GM18951 (cell line): ENCODE data around the gene CREB5.

Experiments
- POLR2A ChIP-seq: IDR thresholded peaks from 4 replicates; pipeline ENCODE4 v1.6.1; 2011; ENCODE audit warnings: mild to moderate bottlenecking; ENCODE audit not compliant: insufficient read length, insufficient read depth; ENCODE audit errors: extremely low read depth
- in situ Hi-C: fragments of 300-500 bp; cut with MboI; formaldehyde crosslinking; loops from one replicate; pipeline ENCODE4 v1.12.0; 2022; ENCODE audit warnings: low sequenced_read_pairs, mixed read lengths, inconsistent platforms; ENCODE audit not compliant: unreplicated experiment

The CREB5 gene

DNA sequence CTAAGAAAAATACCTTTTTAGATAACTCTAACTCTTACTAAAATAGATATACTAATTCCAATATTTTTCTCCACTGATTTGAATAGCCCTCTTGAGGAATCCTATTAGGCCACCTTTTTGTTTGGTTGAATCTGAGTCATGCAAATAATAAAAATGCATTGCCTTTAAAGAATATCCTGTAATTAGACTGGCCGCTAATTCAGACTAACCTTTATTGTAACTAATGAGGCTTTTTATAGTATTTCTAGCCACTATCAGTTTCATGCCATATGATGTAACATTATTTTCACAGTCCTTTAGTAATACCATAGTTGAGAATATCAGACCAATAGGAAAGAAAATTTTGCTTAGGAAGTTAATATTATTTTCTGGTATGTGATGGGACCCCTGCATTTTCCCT is 90.1 kb downstream of the CREB5 start:
- TF ChIP-seq POLR2A: no peak
- in situ Hi-C loops: no loop called here

- in situ Hi-C loops: no loop called here
- no peak for TF ChIP-seq POLR2A
These were observed 91.1 kb downstream of the CREB5 start for GRCh38 chr7:28503396-28503795.

- in situ Hi-C loops: no loop called here
- no peak for TF ChIP-seq POLR2A
These were observed 92.7 kb downstream of the CREB5 start for GRCh38 chr7:28505014-28505413.

- TF ChIP-seq POLR2A: no peak
- in situ Hi-C loops: no loop called here
These were observed 93.5 kb downstream of the CREB5 start for GRCh38 chr7:28505867-28506266.

- in situ Hi-C loops: no loop called here
- no peak for TF ChIP-seq POLR2A
These were observed 95.4 kb downstream of the CREB5 start for GRCh38 chr7:28507525-28508282.

- in situ Hi-C loops: no loop called here
- no peak for TF ChIP-seq POLR2A
These were observed 97.1 kb downstream of the CREB5 start for GRCh38 chr7:28509251-28510025.

DNA sequence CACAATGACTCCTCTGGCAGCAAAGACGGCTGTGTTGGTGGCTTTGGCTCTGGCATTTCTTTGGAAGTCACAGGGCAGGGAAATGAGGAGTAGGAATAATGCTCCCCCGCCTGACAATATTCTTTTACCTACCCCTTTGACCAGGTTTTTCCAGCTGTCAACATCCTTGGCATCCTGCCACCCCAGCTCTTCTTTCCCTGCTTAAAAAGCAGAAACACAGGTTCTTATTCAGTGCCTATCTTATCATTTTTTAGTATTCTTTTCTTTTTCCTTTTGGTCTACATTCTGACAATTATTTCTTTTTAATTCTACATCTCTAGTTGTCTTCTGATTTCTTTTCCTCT is 97.7 kb downstream of the CREB5 start:
- TF ChIP-seq POLR2A: no peak

DNA sequence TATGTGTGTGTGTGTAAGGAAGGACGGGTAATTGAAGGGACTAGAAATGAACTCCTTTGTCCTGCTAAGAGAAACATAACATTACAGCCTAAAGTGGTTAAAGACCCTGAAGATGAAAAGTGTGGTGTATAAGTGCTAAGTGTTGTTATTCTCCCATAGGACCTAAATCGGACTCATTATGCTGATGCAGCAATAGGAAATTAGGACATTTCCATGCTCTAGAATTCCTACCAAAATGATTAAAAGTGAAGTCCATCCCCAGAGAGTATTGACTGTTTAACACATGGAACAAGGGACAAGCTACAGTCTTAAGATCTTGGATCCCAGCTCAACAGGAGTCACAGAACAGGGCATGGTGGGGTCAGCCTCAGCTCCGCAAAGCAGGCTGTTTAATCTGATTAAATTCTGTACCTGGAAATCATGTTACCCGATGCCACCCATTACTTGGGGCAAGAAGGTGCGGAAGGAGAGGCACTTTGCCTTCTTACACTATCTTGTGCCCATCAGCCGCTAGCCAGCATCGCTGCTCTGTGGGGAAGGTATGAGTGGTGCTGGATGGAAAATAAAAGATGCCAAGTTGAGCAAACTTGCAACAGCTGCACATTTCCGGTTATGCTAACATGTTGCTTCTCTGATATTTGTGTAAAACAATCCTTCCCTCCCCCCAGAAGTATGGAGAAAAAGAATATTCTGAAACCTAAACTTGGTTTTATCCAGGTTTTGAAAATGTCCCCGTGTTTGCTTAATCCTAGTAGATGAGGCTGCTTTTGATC is 100.5 kb downstream of the CREB5 start:
- in situ Hi-C loops: no loop called here
- no peak for TF ChIP-seq POLR2A

More for the DNA sequence above, 97.7 kb downstream of the CREB5 start:
- in situ Hi-C loops: no loop called here

- in situ Hi-C loops: no loop called here
- no peak for TF ChIP-seq POLR2A
These were observed 104.3 kb downstream of the CREB5 start for GRCh38 chr7:28516390-28517172.

GRCh38 chr7:28517206-28517605 is 104.9 kb downstream of the CREB5 start:
- TF ChIP-seq POLR2A: no peak
- in situ Hi-C loops: no loop called here

DNA sequence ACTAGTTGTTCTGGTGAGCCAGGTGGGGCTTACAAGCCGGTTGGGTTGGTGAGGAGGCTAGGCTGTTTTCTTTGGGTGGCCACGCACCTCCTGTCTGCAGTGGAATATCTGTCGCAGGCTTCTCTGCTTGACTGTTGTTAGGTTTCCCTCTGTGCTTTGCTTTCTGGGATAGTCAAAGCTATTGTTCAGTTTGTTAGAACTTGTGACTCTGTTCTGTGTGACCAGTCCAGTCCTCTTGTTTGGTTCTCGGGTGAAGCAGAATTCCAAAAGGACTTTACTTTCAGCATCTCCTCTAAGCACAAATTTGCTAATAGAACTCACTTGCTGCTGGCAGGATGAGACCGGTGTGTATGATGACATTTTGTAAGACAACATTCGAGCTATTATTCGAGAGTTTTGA is 105.3 kb downstream of the CREB5 start:
- in situ Hi-C loops: no loop called here
- no peak for TF ChIP-seq POLR2A

DNA sequence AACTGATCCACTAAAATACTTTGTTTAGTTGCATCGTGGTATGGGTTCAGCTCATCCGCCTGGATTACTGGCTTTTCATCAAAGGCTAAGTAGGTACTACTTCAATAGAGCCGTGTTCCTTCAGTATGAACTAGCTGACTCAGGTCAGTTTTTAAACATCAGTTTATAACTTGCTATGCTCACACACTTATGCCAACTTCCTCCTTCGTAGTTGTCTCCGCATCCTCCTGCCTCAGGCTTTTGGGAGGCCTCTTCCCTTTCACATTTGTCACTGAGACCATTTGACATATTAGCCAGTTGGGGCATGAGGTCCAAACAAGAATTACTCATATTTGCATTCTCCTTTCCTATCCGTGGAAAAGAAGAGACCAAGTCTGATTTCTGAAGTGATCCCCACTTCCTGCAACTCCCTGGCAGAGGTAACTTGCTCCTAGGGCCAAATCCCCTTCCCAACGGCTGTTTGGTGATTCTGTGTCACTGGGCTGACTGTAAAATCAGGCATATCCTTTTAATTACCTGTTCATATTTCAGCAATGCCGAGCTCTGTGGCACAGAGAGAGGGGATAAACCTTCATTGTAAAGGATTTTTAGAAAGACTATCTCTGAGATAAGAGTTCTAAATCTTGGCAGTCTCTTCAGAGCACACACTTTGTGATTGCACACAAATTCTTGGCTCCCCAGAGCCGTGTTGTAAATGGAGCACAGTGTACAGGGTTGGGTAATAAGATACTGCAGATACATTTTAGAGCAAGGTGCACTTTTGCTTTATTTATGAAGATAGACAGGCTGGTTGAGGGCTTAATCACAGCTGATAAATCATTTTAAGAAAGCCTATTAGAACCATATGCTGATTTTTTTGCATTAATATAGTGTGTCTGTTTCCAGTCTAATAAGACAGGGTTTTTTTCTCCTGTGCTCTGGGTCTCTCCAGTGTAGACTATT is 108.0 kb downstream of the CREB5 start:
- TF ChIP-seq POLR2A: no peak
- in situ Hi-C loops: no loop called here

DNA sequence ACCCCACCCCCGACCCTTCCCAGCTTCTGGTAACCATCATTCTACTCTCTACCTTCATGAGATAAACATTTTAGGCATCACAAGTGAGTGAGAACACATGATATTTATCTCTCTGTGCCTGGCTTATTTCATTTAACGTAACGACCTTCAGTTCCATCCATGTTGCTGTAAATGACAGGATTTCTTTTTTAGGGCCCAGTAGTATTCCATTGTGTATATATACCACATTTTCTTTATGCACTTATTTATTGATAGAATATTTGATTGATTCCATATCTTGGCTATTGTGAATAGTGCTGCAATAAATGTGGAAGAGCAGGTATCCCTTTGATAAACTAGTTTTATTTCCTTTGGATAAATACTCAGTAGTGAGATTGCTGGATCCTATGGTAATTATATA is 112.7 kb downstream of the CREB5 start:
- TF ChIP-seq POLR2A: no peak
- in situ Hi-C loops: no loop called here
